Kidney epithelial cell (primary cell): ENCODE results near the gene ATP6V1F. TPM values are rescaled to one million over a fixed set of nuclear protein-coding genes. Genes with fewer than 3 reads are reported as not detected.

Experiments
- DNase-seq: peaks from one replicate; pipeline ENCODE4 v3.0.0-alpha.2; 2010; ENCODE audit warnings: low read depth
- H3K27me3 ChIP-seq: 2 replicates; pipeline ENCODE4 v1.6.0; 2011; ENCODE audit warnings: low read length; ENCODE audit not compliant: control insufficient read depth, insufficient read depth
- H3K36me3 ChIP-seq: 2 replicates; pipeline ENCODE4 v1.5.1; 2011; ENCODE audit warnings: low read length; ENCODE audit not compliant: control insufficient read depth, insufficient read depth
- H3K4me3 ChIP-seq: 2 replicates; pipeline ENCODE4 v1.5.1; 2011; ENCODE audit warnings: low read depth, mild to moderate bottlenecking, control low read depth, low read length
- CTCF ChIP-seq: IDR thresholded peaks from 2 replicates; pipeline ENCODE4 v1.5.1; 2011; ENCODE audit warnings: mild to moderate bottlenecking, moderate library complexity, low read length, control low read depth, inconsistent platforms; ENCODE audit not compliant: insufficient read depth, poor library complexity, severe bottlenecking
- total RNA-seq: library from RNA; depleted of rRNA; stranded (reverse); fragments of >200 nt; gene quantifications from 2 replicates; pipeline ENCODE4 v1.2.3, GENCODE V29; 2015

The ATP6V1F gene
- total RNA-seq, 1 donor from 2014 or later: 225 TPM

GRCh38 chr7:128833946-128834325, 28.7 kb upstream of the ATP6V1F start:
- H3K27me3 ChIP-seq: no peaks in the 10 kb centered on the region
- DNase-seq: no peak
- peaks cover 1% of the 10 kb centered on the region for H3K36me3 ChIP-seq
- no peak overlapping the region for H3K4me3 ChIP-seq
- no peak for TF ChIP-seq CTCF

DNA sequence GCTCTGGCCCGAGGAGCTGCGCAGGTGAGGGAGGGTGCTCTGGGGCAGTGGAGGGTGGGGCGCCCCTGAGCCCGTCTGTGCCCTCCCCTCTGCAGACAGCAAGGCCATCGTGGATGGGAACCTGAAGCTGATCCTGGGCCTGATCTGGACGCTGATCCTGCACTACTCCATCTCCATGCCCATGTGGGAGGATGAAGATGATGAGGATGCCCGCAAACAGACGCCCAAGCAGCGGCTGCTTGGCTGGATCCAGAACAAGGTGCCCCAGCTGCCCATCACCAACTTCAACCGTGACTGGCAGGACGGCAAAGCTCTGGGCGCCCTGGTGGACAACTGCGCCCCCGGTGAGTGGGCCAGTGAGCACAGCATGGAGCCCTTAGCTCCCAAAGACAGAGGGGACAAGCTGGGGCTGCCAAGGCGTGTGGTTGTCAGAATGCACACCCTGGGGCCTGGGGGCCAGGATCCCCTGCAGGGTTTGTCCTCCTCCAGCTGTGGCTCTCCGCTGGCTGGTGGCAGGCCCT, 27.4 kb upstream of the ATP6V1F start:
- no peaks in the 10 kb centered on the region for H3K27me3 ChIP-seq
- no peak for DNase-seq
- TF ChIP-seq CTCF: no peak

DNA sequence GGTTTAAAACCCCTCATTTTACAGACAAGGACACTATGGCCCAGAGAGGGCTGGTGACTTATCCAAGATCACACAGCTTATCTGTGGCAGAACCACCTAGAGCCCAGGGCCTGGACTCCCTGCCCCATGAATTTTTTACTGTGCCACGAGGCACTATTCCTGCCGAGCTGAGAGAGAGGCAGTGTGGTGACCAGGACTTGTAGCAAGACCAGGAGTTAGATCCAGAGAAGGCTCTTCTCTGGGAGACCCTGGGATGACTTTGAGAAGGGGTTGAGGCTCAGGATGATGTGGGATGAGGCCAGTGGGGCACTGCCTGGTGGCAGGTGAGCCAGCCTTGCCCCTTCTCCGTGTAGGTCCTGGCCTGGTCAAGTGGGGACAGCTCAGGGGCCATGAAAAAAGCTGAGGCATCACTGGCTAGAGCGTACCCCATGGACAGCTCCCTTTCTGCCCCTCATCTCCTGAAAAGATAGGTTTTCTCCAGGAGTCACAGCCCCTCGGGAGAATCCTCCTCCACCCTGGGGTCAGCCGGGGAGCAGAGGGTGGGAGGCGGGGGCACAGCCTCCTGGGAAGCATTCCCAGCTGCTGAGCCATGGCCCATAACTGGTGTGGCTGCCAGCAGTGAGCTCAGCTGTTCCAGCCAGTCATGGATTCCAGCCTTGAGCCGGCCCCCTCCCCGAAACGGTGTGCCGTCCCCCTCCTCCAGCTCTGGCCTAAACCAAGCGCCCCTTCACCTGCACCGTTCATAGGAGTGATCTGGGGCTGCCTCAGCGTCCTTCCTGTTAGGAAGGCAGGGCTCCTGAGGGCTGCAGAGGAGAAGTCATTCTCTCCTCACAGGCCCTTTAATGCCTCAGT, 26.6 kb upstream of the ATP6V1F start:
- Histone ChIP-seq H3K4me3 (no peak overlapping the region), H3K27me3 (no peaks in the 10 kb centered on the region), H3K36me3 (peaks cover 6% of the 10 kb centered on the region)
- no peak for DNase-seq
- no peak for TF ChIP-seq CTCF

More for the DNA sequence above, 27.4 kb upstream of the ATP6V1F start:
- peaks cover 5% of the 10 kb centered on the region for H3K36me3 ChIP-seq
- H3K4me3 ChIP-seq: no peak overlapping the region

- no peak for TF ChIP-seq CTCF
- Histone ChIP-seq H3K36me3 (peaks cover 9% of the 10 kb centered on the region), H3K4me3 (no peak overlapping the region), H3K27me3 (no peaks in the 10 kb centered on the region)
- DNase-seq: no peak
Measured at GRCh38 chr7:128836729-128837348, 25.8 kb upstream of the ATP6V1F start.

- H3K4me3 ChIP-seq: no peak overlapping the region
- no peak for TF ChIP-seq CTCF
- H3K27me3 ChIP-seq: no peaks in the 10 kb centered on the region
- DNase-seq: no peak
- H3K36me3 ChIP-seq: peaks cover 11% of the 10 kb centered on the region
Measured at GRCh38 chr7:128837521-128837921, 25.1 kb upstream of the ATP6V1F start.
